Mucosa of stomach (tissue), 1 donor: Measurements from ENCODE around the gene TSSK6.

Experiments
- H3K27me3 ChIP-seq: one replicate; pipeline ENCODE4 v1.7.0; 2013; ENCODE audit warnings: mild to moderate bottlenecking, low read length; ENCODE audit not compliant: control insufficient read depth, insufficient read depth
- H3K36me3 ChIP-seq: one replicate; pipeline ENCODE4 v1.7.0; 2013; ENCODE audit warnings: low read length; ENCODE audit not compliant: control insufficient read depth, insufficient read depth
- H3K4me1 ChIP-seq: one replicate; pipeline ENCODE4 v1.7.0; 2013; ENCODE audit warnings: mild to moderate bottlenecking, low read length; ENCODE audit not compliant: control insufficient read depth, insufficient read depth
- H3K4me3 ChIP-seq: one replicate; pipeline ENCODE4 v1.7.0; 2013; ENCODE audit warnings: low read length
- H3K9ac ChIP-seq: one replicate; pipeline ENCODE4 v1.7.0; 2013; ENCODE audit warnings: mild to moderate bottlenecking, low read length, moderate library complexity
- H3K9me3 ChIP-seq: one replicate; pipeline ENCODE4 v1.7.0; 2013; ENCODE audit warnings: mild to moderate bottlenecking, low read length, moderate library complexity; ENCODE audit not compliant: control insufficient read depth
- donor health status: Pancreatic carcinoma.

Gene TSSK6

DNA sequence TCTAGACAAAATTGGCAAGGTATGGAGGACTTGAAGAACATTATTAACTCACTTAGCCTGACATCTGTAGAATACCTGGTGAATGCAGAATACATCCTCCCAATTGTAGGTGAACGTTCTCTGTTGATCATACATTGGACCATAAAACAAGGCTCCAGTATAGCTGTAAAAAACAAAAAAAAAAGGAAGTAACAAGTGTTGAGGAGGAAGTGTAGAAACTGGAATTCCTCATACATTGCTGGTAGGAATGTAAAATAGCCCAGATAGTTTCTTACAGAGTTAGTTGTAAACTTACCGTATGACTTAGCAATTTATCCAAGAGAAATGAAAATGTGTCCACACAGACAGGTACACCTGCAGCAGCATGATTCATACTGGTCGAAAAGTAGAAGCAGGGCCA lies 44.8 kb downstream of the TSSK6 start:
- no peak overlapping the region for H3K9ac ChIP-seq
- H3K9me3 ChIP-seq, result peaks cover 4% of the 10 kb centered on the region
- no peaks in the 10 kb centered on the region for H3K27me3 ChIP-seq
- peaks cover 9% of the 10 kb centered on the region for H3K36me3 ChIP-seq
- peaks cover 9% of the 10 kb centered on the region for H3K4me1 ChIP-seq
- H3K4me3 ChIP-seq, result no peak overlapping the region

GRCh38 chr19:19468424-19469050 lies 46.8 kb downstream of the TSSK6 start:
- no peak overlapping the region for H3K9ac ChIP-seq
- H3K4me3 ChIP-seq, result no peak overlapping the region
- H3K36me3 ChIP-seq, result peaks cover 11% of the 10 kb centered on the region
- H3K4me1 ChIP-seq, result peaks cover 24% of the 10 kb centered on the region
- no peaks in the 10 kb centered on the region for H3K27me3 ChIP-seq
- peaks cover 4% of the 10 kb centered on the region for H3K9me3 ChIP-seq

- Histone ChIP-seq H3K9ac (no peak overlapping the region), H3K36me3 (peaks cover 7% of the 10 kb centered on the region), H3K4me3 (no peak overlapping the region), H3K4me1 (peaks cover 40% of the 10 kb centered on the region), H3K27me3 (no peaks in the 10 kb centered on the region), H3K9me3 (peaks cover 4% of the 10 kb centered on the region)
These were observed 49.1 kb downstream of the TSSK6 start for GRCh38 chr19:19466201-19466600.

DNA sequence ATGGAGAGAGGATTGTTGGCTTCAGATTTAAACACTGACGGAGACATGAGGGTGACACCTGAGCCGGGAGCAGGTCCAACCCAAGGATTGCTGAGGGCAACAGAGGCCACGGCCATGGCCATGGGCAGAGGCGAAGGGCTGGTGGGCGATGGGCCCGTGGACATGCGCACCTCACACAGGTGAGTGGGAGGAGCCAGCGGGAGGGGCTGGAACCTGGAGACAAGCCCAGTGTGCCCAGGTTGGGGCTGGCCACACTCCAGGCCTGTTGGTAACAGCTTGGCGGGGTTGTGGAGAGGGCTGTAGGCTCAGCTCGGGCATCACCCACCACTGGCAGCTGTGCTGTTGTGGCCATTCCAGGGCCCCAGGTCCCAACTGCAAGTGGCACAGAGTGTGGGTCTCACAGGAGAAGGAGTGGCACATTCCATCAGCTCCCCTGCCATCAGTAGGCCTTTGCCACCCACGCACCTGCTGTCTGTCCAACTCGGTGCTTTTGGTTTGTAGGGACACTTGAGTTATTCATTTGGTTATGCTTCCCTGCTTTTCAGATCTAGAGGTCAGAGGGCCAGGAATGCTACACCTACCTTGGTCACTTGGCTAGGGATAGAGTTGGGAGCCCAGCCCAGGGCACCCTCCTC lies 49.8 kb downstream of the TSSK6 start:
- Histone ChIP-seq H3K9me3 (peaks cover 4% of the 10 kb centered on the region), H3K36me3 (peaks cover 7% of the 10 kb centered on the region), H3K27me3 (no peaks in the 10 kb centered on the region), H3K4me1 (peaks cover 44% of the 10 kb centered on the region), H3K9ac (no peak overlapping the region), H3K4me3 (no peak overlapping the region)

DNA sequence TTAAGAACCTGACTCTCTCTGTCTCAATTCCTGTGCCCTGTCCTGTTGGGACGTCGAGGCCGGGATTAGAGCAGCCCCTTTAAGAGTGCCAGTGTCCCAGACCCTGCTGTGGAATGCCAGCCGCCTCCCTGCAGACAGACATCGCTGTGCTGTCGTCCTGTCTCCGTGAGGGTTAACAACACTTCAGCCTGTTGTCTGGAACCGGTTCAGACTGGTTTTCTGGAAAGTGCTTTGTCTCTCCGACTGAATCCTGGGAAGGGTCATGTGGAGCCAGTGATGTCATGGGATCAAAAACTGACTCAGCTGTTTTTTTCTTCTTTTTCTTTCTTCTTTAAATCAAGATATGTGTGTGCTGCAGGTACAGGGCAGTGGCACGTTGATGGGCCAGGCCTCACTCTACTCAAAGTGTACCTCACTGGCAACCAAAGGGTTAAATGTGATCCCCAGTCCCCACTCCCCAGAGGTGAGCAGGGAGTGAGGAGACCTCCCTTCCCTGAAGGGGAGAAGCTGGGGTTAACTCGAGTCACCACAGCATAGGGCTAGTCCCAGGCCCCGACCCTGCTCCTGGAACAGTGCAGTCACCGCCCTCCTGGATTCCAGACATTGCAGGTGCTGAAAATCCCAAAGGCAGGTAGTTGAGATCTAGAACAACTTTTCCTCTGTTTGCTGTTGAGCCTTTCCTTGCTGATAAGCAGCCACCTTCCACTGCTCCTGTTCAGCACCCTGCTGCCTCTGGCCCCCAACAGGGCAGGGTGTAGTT lies 50.8 kb downstream of the TSSK6 start:
- no peak overlapping the region for H3K9ac ChIP-seq
- peaks cover 7% of the 10 kb centered on the region for H3K36me3 ChIP-seq
- peaks cover 4% of the 10 kb centered on the region for H3K9me3 ChIP-seq
- H3K27me3 ChIP-seq, result no peaks in the 10 kb centered on the region
- H3K4me3 ChIP-seq, result no peak overlapping the region
- H3K4me1 ChIP-seq, result peaks cover 54% of the 10 kb centered on the region
